HG03175 (cell line): ENCODE data around the gene NCAN.

Experiments used
- ATAC-seq: cut with Tn5 transposase; IDR thresholded peaks from one replicate; pipeline ENCODE4 v1.9.1; 2021; ENCODE audit warnings: mild to moderate bottlenecking, moderate library complexity; ENCODE audit not compliant: unreplicated experiment

NCAN gene

DNA sequence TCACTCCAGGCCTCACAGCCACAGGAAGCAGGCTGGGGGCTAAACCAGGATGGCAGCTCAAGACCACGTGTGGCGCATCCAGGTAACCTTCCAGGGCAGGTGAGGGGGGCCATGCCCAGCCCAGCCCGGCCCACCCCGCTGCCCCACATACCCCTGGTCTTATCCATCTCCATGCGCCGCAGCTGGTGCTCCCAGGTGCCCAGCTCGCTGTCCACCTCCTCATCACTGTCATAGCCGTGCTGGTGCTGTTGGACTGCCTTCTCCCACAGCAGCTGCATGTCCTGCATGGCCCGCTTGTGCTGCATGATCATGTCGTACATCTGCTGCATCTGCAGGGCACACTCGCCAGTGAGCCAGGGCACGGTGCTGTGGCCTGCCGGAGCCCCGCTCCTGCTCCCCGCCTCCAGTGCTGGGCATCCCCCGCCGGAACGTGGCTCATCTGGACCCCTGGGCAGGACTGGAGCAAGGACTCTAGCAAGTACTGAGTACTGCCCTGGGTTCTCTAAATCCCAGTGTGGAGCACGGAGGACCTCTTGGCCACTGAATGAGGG, 67.4 kb downstream of the NCAN start:
- no peak for ATAC-seq

DNA sequence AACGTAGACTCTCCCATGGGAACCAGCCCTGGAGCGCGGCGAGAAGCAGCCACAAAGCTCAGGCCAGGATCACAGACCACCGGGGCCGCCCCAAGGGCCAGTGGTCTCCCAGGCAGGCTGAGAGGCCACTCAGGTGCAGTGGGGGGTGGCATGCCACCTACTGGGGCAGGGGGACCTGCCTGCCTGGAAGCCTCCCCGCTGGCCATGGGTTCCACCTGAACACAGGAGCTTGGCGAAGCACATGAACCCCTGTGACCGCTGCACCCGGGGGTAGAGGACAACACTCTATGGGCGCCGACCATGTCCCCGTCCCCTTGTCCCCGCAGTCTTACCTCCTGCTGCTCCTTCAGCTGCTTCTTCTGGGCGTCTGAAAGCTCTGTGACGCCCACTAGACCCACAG, 68.1 kb downstream of the NCAN start:
- ATAC-seq = no peak

DNA sequence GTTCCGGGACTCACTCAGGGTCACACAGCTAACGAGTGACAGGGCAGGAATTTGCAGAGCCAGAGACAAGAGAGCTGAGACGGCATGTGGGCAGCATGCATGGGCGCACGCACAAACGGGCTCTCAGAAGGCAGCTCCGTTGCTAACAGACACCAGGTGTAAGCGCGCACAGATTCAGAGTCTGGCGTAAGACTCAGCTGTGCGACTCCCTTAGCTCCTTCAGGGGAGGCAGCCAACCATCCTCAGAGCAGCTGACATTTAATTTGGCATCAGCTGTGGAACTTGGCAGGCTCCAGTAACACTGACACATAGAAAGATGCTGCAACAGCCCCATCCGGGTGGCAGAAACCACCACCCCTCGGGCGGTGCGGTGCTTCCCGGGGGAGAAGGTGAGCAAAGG, 68.8 kb downstream of the NCAN start:
- ATAC-seq = no peak

DNA sequence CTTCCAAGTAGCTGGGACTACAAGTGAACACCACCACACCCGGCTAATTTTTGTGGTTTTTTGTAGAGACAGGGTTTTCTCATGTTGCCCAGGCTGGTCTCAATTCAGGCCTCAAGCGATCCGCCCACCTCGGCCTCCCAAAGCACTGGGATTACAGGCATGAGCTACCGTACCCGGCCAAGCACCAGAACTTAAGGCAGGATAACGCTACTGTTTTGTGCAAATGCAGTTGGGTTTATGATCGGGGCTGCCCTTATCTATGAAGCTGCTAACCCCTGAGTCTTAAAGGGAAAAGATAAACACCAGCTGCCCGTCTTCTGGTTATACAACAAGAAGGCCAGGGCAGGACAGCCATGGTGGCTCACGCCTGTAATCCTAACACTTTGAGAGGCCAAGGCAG, 73.9 kb downstream of the NCAN start:
- no peak for ATAC-seq

DNA sequence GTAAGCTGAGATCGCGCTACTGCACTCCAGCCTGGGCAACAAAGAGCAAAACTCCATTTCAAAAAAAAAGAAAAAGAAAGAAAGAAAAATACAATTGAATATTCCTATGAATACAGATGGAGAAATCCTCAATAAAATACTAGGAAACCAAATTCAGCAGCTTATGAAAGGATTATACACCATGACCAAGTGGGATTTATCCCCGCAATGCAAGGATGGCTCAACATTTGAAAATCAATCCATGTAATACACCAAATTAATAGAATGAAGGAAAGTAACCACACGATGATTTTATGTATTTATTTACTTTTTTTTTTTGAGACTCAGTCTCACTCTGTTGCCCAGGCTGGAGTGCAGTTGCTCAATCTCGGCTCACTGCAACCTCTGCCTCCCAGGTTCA, 80.8 kb downstream of the NCAN start:
- no peak for ATAC-seq

DNA sequence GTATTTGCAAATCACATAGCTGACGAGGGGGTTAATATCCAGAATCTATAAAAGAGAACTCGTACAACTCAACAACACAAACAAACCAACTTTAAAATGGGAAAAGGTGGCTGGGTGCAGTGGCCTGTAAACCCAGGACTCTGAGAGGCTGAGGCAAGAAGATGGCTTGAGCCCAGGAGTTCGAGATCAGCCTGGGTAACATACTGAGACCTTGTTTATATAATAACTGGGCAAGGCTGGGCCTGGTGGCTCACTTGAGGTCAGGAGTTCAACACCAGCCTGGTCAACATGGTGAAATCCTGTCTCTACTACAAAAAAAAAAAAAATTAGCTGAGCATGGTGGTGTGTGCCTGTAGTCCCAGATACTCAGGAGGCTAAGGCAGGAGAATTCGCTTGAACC, 83.2 kb downstream of the NCAN start:
- ATAC-seq = no peak

DNA sequence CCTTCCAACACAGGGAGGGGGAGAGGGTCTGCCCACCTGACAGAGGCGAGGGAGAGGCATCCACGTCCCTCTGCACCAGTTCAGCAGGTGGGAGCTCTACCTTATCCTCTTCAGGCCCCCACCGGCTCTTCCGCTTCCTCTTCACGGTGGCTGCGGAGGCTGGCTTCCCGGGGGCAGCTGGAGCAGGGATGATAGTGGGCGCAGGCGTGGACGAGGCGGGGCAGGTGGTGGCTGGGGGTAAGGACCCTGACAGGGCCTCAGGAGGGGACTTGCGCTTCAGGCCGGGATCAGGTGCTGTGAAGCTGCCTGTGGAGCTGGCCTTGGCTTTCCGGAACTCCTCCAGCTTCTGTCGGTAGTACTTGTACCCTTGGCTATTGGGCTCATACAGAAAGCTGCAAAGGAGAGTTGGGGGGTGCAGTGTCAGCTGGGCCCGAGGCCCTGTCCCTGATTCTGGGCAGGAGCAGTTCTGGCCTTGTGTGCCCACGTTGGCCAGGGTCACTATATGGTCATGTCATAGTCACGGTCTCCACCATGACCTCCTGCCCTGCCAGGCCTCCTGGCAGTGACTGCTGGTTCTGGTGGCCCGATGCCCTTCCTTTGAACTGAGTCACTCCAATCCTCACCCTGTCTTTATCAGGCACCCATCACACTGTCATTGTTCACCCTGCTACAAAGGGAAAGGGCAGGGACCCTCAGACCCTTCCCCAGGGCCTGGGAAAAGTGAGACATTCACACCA, 85.4 kb downstream of the NCAN start:
- no peak for ATAC-seq

DNA sequence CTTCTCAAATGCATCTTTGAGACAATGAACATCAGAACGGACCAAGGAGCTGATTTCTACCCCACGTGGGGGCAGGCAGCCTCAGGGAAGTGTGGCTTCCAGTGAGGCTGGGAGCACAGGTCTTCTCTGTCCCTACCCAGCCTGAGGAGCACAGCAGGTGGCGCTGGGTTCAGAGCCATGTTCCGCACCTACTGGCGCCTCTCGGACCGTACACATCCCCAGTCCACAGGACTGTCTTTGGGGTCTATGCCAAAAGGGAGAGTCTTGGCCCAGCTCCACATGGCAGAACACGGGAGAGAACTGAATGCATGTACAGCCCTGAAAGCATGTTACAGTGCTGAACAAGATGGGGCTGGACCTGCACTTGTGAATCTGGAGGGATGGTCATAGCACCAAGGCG, 86.0 kb downstream of the NCAN start:
- no peak for ATAC-seq

DNA sequence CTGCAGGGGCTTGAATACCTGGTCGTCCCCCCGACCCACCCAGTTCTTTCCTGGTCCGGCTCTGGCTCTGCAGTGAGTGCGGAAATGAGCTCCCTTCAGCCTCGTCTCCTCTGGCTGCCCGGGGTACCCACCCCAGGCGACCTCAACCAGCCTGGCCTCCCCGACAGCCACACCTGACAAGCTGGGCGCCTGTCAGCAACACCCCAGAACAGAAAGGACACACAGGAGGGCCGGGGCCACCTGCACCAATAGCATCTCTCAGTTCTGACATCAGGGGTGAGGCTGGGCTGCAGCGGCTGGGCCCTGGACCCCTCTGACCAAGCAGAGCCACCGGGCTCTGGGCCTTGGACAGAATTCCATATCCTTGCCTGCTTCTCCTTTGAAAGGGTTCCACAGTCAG, 88.9 kb downstream of the NCAN start:
- no peak for ATAC-seq
